ENCODE data around the gene TFAP2C. TPM values are rescaled to one million over a fixed set of nuclear protein-coding genes. Genes with fewer than 3 reads are reported as not detected.

The TFAP2C gene
- polyA plus RNA-seq (2013, experiment 1 of 2; ENCODE audit: insufficient read length), result 1.6 TPM
- 1.5 TPM for polyA plus RNA-seq (2013, experiment 2 of 2; ENCODE audit: insufficient read length)

- DNase-seq, result peak; percentile 65
Measured at GRCh38 chr20:56628873-56629463, at the start of gene TFAP2C. Gene TFAP2C (plus strand): TSS chr20:56629306. CDS start chr20:56629545, 239 bp downstream.

- DNase-seq, result no peak
Measured at GRCh38 chr20:56580226-56580625, 48.9 kb upstream of the TFAP2C start.

GRCh38 chr20:56581701-56582100 lies 47.4 kb upstream of the TFAP2C start:
- no peak for DNase-seq

- DNase-seq, result no peak
Measured at GRCh38 chr20:56582542-56582941, 46.6 kb upstream of the TFAP2C start.

GRCh38 chr20:56584916-56585315 lies 44.2 kb upstream of the TFAP2C start:
- no peak for DNase-seq

GRCh38 chr20:56587307-56588041 lies 41.6 kb upstream of the TFAP2C start:
- DNase-seq, result no peak

GRCh38 chr20:56588996-56589395 lies 40.1 kb upstream of the TFAP2C start:
- DNase-seq, result no peak

- DNase-seq, result no peak
Measured at GRCh38 chr20:56589633-56590032, 39.5 kb upstream of the TFAP2C start.

- no peak for DNase-seq
Measured at GRCh38 chr20:56590888-56591287, 38.2 kb upstream of the TFAP2C start.

- no peak for DNase-seq
Measured at GRCh38 chr20:56592211-56592610, 36.9 kb upstream of the TFAP2C start.

- DNase-seq, result no peak
Measured at GRCh38 chr20:56592817-56593216, 36.3 kb upstream of the TFAP2C start.

GRCh38 chr20:56595746-56596475 lies 33.2 kb upstream of the TFAP2C start:
- no peak for DNase-seq

GRCh38 chr20:56601166-56601565 lies 27.9 kb upstream of the TFAP2C start:
- no peak for DNase-seq

- DNase-seq, result no peak
Measured at GRCh38 chr20:56604673-56605072, 24.4 kb upstream of the TFAP2C start.

GRCh38 chr20:56605261-56605996 lies 23.7 kb upstream of the TFAP2C start:
- no peak for DNase-seq

GRCh38 chr20:56606174-56606945 lies 22.7 kb upstream of the TFAP2C start:
- no peak for DNase-seq

GRCh38 chr20:56607061-56607704 lies 21.9 kb upstream of the TFAP2C start:
- DNase-seq, result no peak

GRCh38 chr20:56608376-56608775 lies 20.7 kb upstream of the TFAP2C start:
- no peak for DNase-seq

- no peak for DNase-seq
Measured at GRCh38 chr20:56609321-56609720, 19.8 kb upstream of the TFAP2C start.

GRCh38 chr20:56610098-56610497 lies 19.0 kb upstream of the TFAP2C start:
- no peak for DNase-seq

- no peak for DNase-seq
Measured at GRCh38 chr20:56614196-56614595, 14.9 kb upstream of the TFAP2C start.
